GM12878 (cell line): ENCODE measurements around the gene VPS18. TPM values are rescaled to one million over a fixed set of nuclear protein-coding genes. Genes with fewer than 3 reads are reported as not detected.

Source experiments
- ATAC-seq: fragments of 200-7000 bp; cut with Tn5 transposase; 3 replicates; pipeline ENCODE4 v1.9.1; 2020; ENCODE audit warnings: mild to moderate bottlenecking, moderate library complexity
- BruUV-seq: library from RNA; stranded (reverse); fragments of 400-500 nt; replicated peaks from 2 replicates; lab custom pipeline; 2021; lab: Mats Ljungman, UMichigan
- CTCF ChIA-PET: fragments of 300-600 bp; sonication (Branson Sonifier 250); formaldehyde crosslinking; extraction: SDS; loops from one replicate; lab custom pipeline; 2021; ENCODE audit warnings: inconsistent platforms; lab: Yijun Ruan, JAX
- POLR2A ChIA-PET: fragments of 350-600 bp; formaldehyde crosslinking; extraction: SDS; loops from one replicate; lab custom pipeline; 2021; ENCODE audit warnings: inconsistent platforms; lab: Charles Lee
- RAD21 ChIA-PET: fragments of 300-600 bp; sonication (Branson Sonifier 250); formaldehyde crosslinking; loops from one replicate; lab custom pipeline; 2023; ENCODE audit warnings: antibody characterized with exemption; ENCODE audit not compliant: unreplicated experiment; lab: Charles Lee
- SMC1A ChIA-PET: fragments of 300-600 bp; sonication (Branson Sonifier 250); formaldehyde crosslinking; loops from one replicate; lab custom pipeline; 2023; ENCODE audit not compliant: unreplicated experiment, uncharacterized antibody; lab: Charles Lee
- DNase-seq: peaks from one replicate; pipeline ENCODE4 v3.0.0-alpha.2; 2011; ENCODE audit warnings: low read depth, low spot score
- FAIRE-seq: peaks from 3 replicates; lab custom pipeline; 2011; peaks lifted over from hg19 to GRCh38; lab: Jason Lieb, UNC
- H2AFZ ChIP-seq: 2 replicates; pipeline ENCODE4 v1.6.0; 2011; ENCODE audit warnings: low read depth, low read length, control low read depth; ENCODE audit not compliant: control insufficient read depth
- H3K27ac ChIP-seq: 2 replicates; pipeline ENCODE4 v1.5.1; 2011; ENCODE audit warnings: control low read depth; ENCODE audit not compliant: control insufficient read depth, insufficient read depth
- H3K27me3 ChIP-seq, 2 experiments: replicated peaks in 1 of 2; 2 replicates each; pipeline versions ENCODE4 v1.6.0 to v1.6.1; 2011; ENCODE audit warnings: low read length in 1 of 2; ENCODE audit not compliant: control insufficient read depth in 2 of 2, insufficient read depth in 2 of 2
- H3K36me3 ChIP-seq, 2 experiments: 2 replicates each; pipeline ENCODE4 v1.5.1; 2011; ENCODE audit warnings: low read length in 1 of 2; ENCODE audit not compliant: control insufficient read depth in 2 of 2, insufficient read depth in 2 of 2
- H3K4me1 ChIP-seq: 2 replicates; pipeline ENCODE4 v1.6.1; 2011; ENCODE audit warnings: mild to moderate bottlenecking, low read length, moderate library complexity, mixed read lengths; ENCODE audit not compliant: control insufficient read depth, insufficient read depth
- H3K4me2 ChIP-seq: 2 replicates; pipeline ENCODE4 v1.6.0; 2011; ENCODE audit warnings: control low read depth; ENCODE audit not compliant: control insufficient read depth, insufficient read depth
- H3K4me3 ChIP-seq: fragments of 200-600 bp; sonication (generic); 2 replicates; pipeline ENCODE4 v1.5.1; 2016
- H3K79me2 ChIP-seq: 2 replicates; pipeline ENCODE4 v1.6.0; 2011; ENCODE audit warnings: low read length; ENCODE audit not compliant: control insufficient read depth, insufficient read depth
- H3K9ac ChIP-seq: 2 replicates; pipeline ENCODE4 v1.8.0; 2011; ENCODE audit warnings: low read length, control low read depth, mixed read lengths; ENCODE audit not compliant: control insufficient read depth, insufficient read depth
- H3K9me3 ChIP-seq: replicated peaks from 3 replicates; pipeline ENCODE4 v1.5.1; 2011; ENCODE audit warnings: mild to moderate bottlenecking, low read length; ENCODE audit not compliant: control insufficient read depth, insufficient read depth
- H4K20me1 ChIP-seq: 2 replicates; pipeline ENCODE4 v1.6.0; 2011; ENCODE audit not compliant: control insufficient read depth, insufficient read depth
- BHLHE40 ChIP-seq, 2 experiments: fragments of 450-650 bp in 1 of 2; IDR thresholded peaks; 2 replicates each; pipeline ENCODE4 v1.6.1; 2011 to 2017; ENCODE audit warnings: low read depth in 2 of 2, borderline replicate concordance in 1 of 2, improper control_type of control experiment in 1 of 2, low read length in 1 of 2, mild to moderate bottlenecking in 1 of 2
- CBX5 ChIP-seq: sonication (generic); IDR thresholded peaks from 2 replicates; pipeline ENCODE4 v1.6.1; 2016; ENCODE audit warnings: low read depth, moderate library complexity, mild to moderate bottlenecking, inconsistent platforms
- HCFC1 ChIP-seq: fragments of 150-350 bp; IDR thresholded peaks from 2 replicates; pipeline ENCODE4 v1.6.1; 2014; ENCODE audit warnings: low read length
- IKZF1 ChIP-seq: fragments of 450-650 bp; conservative IDR thresholded peaks from 2 replicates; pipeline ENCODE4 v1.6.1; 2017; ENCODE audit warnings: antibody characterized with exemption, mild to moderate bottlenecking
- PAX5 ChIP-seq: IDR thresholded peaks from 2 replicates; pipeline ENCODE4 v1.6.1; 2011; ENCODE audit warnings: low read depth, low read length, borderline replicate concordance
- RELB ChIP-seq: fragments of 450-650 bp; IDR thresholded peaks from 2 replicates; pipeline ENCODE4 v1.6.1; 2017; ENCODE audit warnings: low read depth, mild to moderate bottlenecking, moderate library complexity
- RFX5 ChIP-seq: IDR thresholded peaks from 2 replicates; pipeline ENCODE4 v1.6.1; 2011; ENCODE audit warnings: low read depth, low read length, improper control_type of control experiment
- STAT3 ChIP-seq: IDR thresholded peaks from 2 replicates; pipeline ENCODE4 v1.6.1; 2011; ENCODE audit warnings: low read depth, low read length, improper control_type of control experiment
- ZBTB40 ChIP-seq: fragments of 450-650 bp; IDR thresholded peaks from 2 replicates; pipeline ENCODE4 v1.6.1; 2016; ENCODE audit warnings: mild to moderate bottlenecking, moderate library complexity, borderline replicate concordance
- WGBS: methylation state at CpG from one replicate; pipeline ENCODE4 v1.1.6; 2016; ENCODE audit warnings: low lambda C conversion rate; ENCODE audit not compliant: insufficient replicate concordance, insufficient coverage; ENCODE audit errors: missing lambda C conversion rate; 5-methylcytosine and 5-hydroxymethylcytosine counted together
- in situ Hi-C: fragments of 300-500 bp; cut with MboI; formaldehyde crosslinking; loops from 9 replicates; pipeline ENCODE4 v1.14.3; 2018; ENCODE audit warnings: mixed read lengths
- intact Hi-C: fragments of 100-400 bp; cut with micrococcal nuclease; formaldehyde crosslinking; loops from one replicate; pipeline ENCODE4 v1.14.2; 2022; ENCODE audit not compliant: unreplicated experiment
- polyA plus RNA-seq, 11 experiments: library from polyadenylated mRNA; depleted of rRNA in 4 of 11; unstranded in 6 of 11; stranded (reverse) in 5 of 11; fragments of >200 nt; fragmentation: Nextera tagmentation in 4 of 11; fragmentation: Illumina TruSeq in 1 of 11; extraction: Ambion mirVana in 4 of 11; extraction: Trizol in 1 of 11; gene quantifications; 1 replicate in 1 of 11; 2 replicates in 10 of 11; pipeline versions ENCODE4 v1.2.1 to v1.2.3, GENCODE V29; 2011 to 2016; ENCODE audit warnings: inconsistent platforms in 2 of 11, missing spikeins in 2 of 11, low read depth in 1 of 11
- total RNA-seq, 4 experiments: library from RNA; depleted of rRNA in 3 of 4; stranded (reverse); fragments of >200 nt in 3 of 4; fragmentation: Illumina TruSeq in 1 of 4; extraction: Trizol in 1 of 4; gene quantifications; 2 replicates each; pipeline versions ENCODE4 v1.2.1 to v1.2.3, GENCODE V29; 2013 to 2021

VPS18 gene
- total and polyA plus RNA-seq, 10 of the 15 experiments (the other 5 are each of a cell fraction or from before 2014, with no cell fraction given), result 0.71 to 20.4 (median 10.6) TPM

GRCh38 chr15:40948706-40949473, 54.6 kb downstream of the VPS18 start:
- FAIRE-seq (no peak), DNase-seq (no peak), ATAC-seq (no peak)
- Histone ChIP-seq H3K9ac (no peak overlapping the region), H4K20me1 (no peaks in the 10 kb centered on the region), H3K4me3 (no peak overlapping the region), H3K4me2 (no peak overlapping the region), H2AFZ (no peak overlapping the region; the same call in none of the 2 replicates), H3K9me3 (no peaks in the 10 kb centered on the region), H3K27me3 (no peaks in the 10 kb centered on the region), H3K27ac (no peak overlapping the region), H3K79me2 (no peaks in the 10 kb centered on the region), H3K36me3 (no peaks in the 10 kb centered on the region), H3K4me1 (peaks cover 7% of the 10 kb centered on the region)
- RAD21 ChIA-PET, result interaction anchor here (0.6 kb wide), 1 partner anchor 27 kb away, joined by 3 read pairs; no protein-coding TSS in a partner anchor
- SMC1A ChIA-PET, result interaction anchor here (1.6 kb wide), 1 partner anchor 46 kb away, joined by 4 read pairs; no protein-coding TSS in a partner anchor
- BruUV-seq, result no TSS peak
- in situ Hi-C loops, result no loop called here
- POLR2A ChIA-PET, result interaction anchor here (0.5 to 1.2 kb wide), 2 partner anchors 38 to 52 kb away, joined by 3 read pairs; no protein-coding TSS in a partner anchor
- TF ChIP-seq RFX5 (no peak), IKZF1 (no peak), BHLHE40 (IDR thresholded peaks at IDR 0.05; ENCODE audit: borderline replicate concordance in 1 of 2, low read depth in 2 of 2, low read length in 1 of 2) (peak in 1 of 2 experiments; percentile 67; a peak in 2 of 4 replicates)
- WGBS, result 66% methylated on average over 21 of the region's 21 CpGs
- intact Hi-C loops, result no loop called here
- CTCF ChIA-PET, result interaction anchor here (1.0 to 1.5 kb wide), 3 partner anchors 17 to 56 kb away, joined by 3 read pairs; no protein-coding TSS in a partner anchor

- intact Hi-C loops (no loop called here), in situ Hi-C loops (no loop called here)
- no peak overlapping the region for H3K4me3 ChIP-seq
- no peaks in the 10 kb centered on the region for H3K9me3 ChIP-seq
- no peaks in the 10 kb centered on the region for H3K79me2 ChIP-seq
- ChIA-PET SMC1A (no interaction called here), RAD21 (no interaction called here), CTCF (interaction anchor here (0.6 to 1.5 kb wide), 2 partner anchors 19 to 379 kb away, joined by 3 read pairs; no protein-coding TSS in a partner anchor), POLR2A (no interaction called here)
- peaks cover 7% of the 10 kb centered on the region for H3K4me1 ChIP-seq
- no peak overlapping the region for H3K27ac ChIP-seq
- no peak overlapping the region for H2AFZ ChIP-seq
- no peak for DNase-seq
- H3K27me3 ChIP-seq, result no peaks in the 10 kb centered on the region
- H3K9ac ChIP-seq, result no peak overlapping the region
- no peaks in the 10 kb centered on the region for H4K20me1 ChIP-seq
- no peak for FAIRE-seq
- ATAC-seq, result no peak
- no TSS peak for BruUV-seq
- 59% methylated on average over 7 of the region's 7 CpGs for WGBS
- no peaks in the 10 kb centered on the region for H3K36me3 ChIP-seq
- H3K4me2 ChIP-seq, result no peak overlapping the region
- TF ChIP-seq HCFC1 (no peak), IKZF1 (no peak), PAX5 (no peak), RELB (no peak), CBX5 (no peak), STAT3 (no peak), ZBTB40 (no peak)
These were observed 55.5 kb downstream of the VPS18 start for GRCh38 chr15:40949756-40950207.
